ENCODE results near the gene CIAPIN1. TPM values are rescaled to one million over a fixed set of nuclear protein-coding genes. Genes with fewer than 3 reads are reported as not detected.

CIAPIN1 gene
- total RNA-seq, 1 experiment from 2014 or later: 98.3 TPM

GRCh38 chr16:57473176-57473840 lies 26.1 kb upstream of the CIAPIN1 start:
- H3K4me1 Mint-ChIP-seq (ENCODE audit: low read depth, unreplicated experiment): peaks cover 11% of the 10 kb centered on the region

DNA sequence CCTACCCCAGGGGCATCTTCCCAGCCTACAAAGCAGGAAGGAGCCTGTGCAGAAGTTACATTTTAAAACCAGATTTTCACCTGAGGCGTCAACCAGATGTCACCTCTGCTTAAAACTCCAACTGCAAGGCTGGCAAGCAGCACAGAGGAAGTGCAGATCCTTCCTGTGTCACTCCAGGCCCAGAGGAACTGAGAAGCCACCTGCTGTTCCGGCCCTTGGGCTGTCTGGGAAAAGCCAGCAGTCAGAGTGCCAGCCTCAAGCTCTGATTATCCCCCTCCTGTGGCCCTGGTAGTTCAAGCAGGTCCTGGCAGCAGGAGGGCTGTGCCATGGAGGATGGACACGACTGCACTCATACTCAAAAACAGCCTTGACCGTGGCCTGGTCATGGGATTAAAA lies 25.5 kb upstream of the CIAPIN1 start:
- Mint-ChIP-seq H3K36me3 (ENCODE audit: insufficient read depth, unreplicated experiment) (peaks cover 75% of the 10 kb centered on the region), H3K9me3 (ENCODE audit: unreplicated experiment) (no peaks in the 10 kb centered on the region), H3K4me3 (ENCODE audit: unreplicated experiment) (peak overlapping the region; percentile 35), H3K27me3 (ENCODE audit: insufficient read depth, unreplicated experiment) (no peaks in the 10 kb centered on the region), H3K27ac (ENCODE audit: unreplicated experiment) (peak overlapping the region; percentile 72), H3K4me1 (ENCODE audit: low read depth, unreplicated experiment) (peaks cover 7% of the 10 kb centered on the region)
- no peaks in the 10 kb centered on the region for H3K27me3 ChIP-seq (replicated peaks; ENCODE audit: control insufficient read depth, insufficient read depth, low read length)
- intact Hi-C loops (cut with micrococcal nuclease; ENCODE audit: unreplicated experiment): no loop called here
- H3K4me3 ChIP-seq (ENCODE audit: low read depth, low read length): no peak overlapping the region
- BruUV-seq (replicated peaks): no TSS peak
- H3K9me3 ChIP-seq: no peaks in the 10 kb centered on the region
- ChIA-PET CTCF (interaction anchor here (1.4 kb wide), 1 partner anchor 47 kb away, joined by 3 read pairs; no protein-coding TSS in a partner anchor), POLR2A (no interaction called here)
- H3K36me3 ChIP-seq (ENCODE audit: control insufficient read depth, insufficient read depth, low read length): peaks cover 29% of the 10 kb centered on the region
- peaks cover 30% of the 10 kb centered on the region for H3K4me1 ChIP-seq
- TF ChIP-seq, protein P1, sequence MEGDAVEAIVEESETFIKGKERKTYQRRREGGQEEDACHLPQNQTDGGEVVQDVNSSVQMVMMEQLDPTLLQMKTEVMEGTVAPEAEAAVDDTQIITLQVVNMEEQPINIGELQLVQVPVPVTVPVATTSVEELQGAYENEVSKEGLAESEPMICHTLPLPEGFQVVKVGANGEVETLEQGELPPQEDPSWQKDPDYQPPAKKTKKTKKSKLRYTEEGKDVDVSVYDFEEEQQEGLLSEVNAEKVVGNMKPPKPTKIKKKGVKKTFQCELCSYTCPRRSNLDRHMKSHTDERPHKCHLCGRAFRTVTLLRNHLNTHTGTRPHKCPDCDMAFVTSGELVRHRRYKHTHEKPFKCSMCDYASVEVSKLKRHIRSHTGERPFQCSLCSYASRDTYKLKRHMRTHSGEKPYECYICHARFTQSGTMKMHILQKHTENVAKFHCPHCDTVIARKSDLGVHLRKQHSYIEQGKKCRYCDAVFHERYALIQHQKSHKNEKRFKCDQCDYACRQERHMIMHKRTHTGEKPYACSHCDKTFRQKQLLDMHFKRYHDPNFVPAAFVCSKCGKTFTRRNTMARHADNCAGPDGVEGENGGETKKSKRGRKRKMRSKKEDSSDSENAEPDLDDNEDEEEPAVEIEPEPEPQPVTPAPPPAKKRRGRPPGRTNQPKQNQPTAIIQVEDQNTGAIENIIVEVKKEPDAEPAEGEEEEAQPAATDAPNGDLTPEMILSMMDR (IDR thresholded peaks at IDR 0.05; ENCODE audit: insufficient read depth in 1 of 2, low read depth in 1 of 2, low read length in 1 of 2, severe bottlenecking in 1 of 2, unreplicated experiment in 1 of 2): no peak
- no peak for DNase-seq

More at GRCh38 chr16:57473176-57473840, 26.1 kb upstream of the CIAPIN1 start:
- BruUV-seq (replicated peaks): no TSS peak
- H3K9me3 Mint-ChIP-seq (ENCODE audit: unreplicated experiment): no peaks in the 10 kb centered on the region
- POLR2A ChIA-PET: no interaction called here
- DNase-seq: no peak
- TF ChIP-seq, protein P1 (IDR thresholded peaks at IDR 0.05; ENCODE audit: insufficient read depth in 1 of 2, low read depth in 1 of 2, low read length in 1 of 2, severe bottlenecking in 1 of 2, unreplicated experiment in 1 of 2): no peak
- H3K4me3 ChIP-seq (ENCODE audit: low read depth, low read length): no peak overlapping the region
- H3K4me3 Mint-ChIP-seq (ENCODE audit: unreplicated experiment): no peak overlapping the region
- peaks cover 71% of the 10 kb centered on the region for H3K36me3 Mint-ChIP-seq (ENCODE audit: insufficient read depth, unreplicated experiment)
- H3K27ac Mint-ChIP-seq (ENCODE audit: unreplicated experiment): peak overlapping the region; percentile 72
- peaks cover 31% of the 10 kb centered on the region for H3K4me1 ChIP-seq
- CTCF ChIA-PET: no interaction called here
- intact Hi-C loops (cut with micrococcal nuclease; ENCODE audit: unreplicated experiment): no loop called here
- H3K9me3 ChIP-seq: no peaks in the 10 kb centered on the region
- no peaks in the 10 kb centered on the region for H3K27me3 Mint-ChIP-seq (ENCODE audit: insufficient read depth, unreplicated experiment)
- peaks cover 29% of the 10 kb centered on the region for H3K36me3 ChIP-seq (ENCODE audit: control insufficient read depth, insufficient read depth, low read length)
- H3K27me3 ChIP-seq (replicated peaks; ENCODE audit: control insufficient read depth, insufficient read depth, low read length): no peaks in the 10 kb centered on the region

DNA sequence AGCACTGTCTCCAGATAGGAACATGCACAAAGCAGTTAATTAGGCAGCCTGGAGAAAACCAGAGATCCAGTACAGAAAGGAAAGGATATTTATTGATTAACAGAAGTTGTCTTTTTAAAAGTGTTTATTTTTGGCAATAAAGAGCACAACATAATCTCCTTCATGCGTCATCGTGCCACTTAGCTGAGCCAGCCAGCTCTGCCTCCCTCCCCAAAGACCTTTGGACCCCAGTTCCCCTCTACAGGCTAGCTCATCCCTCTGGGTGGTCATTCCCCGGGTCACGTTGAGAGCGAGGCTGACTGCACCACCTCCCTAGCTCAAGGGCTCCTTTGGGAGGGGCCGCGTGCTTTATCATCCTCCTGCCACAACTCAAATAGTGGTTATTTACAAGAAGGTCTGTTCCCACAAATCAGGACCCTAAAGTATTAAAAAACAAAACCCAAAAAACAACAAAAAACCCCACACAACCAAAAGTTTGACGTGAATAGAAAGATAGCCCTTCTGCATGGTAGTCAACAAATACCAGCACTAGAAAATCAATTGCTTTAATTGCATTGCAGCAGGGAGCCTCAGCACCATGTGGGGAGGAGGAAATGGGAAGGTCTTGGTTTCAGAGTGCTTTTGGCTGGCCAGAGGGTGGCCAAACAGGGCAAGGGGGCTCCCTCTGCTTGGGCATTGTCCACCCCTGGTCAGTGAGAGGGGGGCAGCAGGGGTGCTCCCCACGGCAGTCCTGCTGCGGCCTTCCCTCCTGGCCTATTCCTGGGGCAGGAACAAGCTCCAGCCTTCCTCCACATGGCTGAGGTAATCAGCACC lies 24.9 kb upstream of the CIAPIN1 start:
- TSS peak; percentile 32 for BruUV-seq (replicated peaks)
- peak in 1 of 2 experiments; percentile 40 for DNase-seq
- CTCF ChIA-PET: interaction anchor here (1.3 to 1.4 kb wide), 2 partner anchors 10 to 48 kb away, joined by 3 to 4 read pairs; partner anchors contain the start of gene POLR2C

More for the DNA sequence above, 24.9 kb upstream of the CIAPIN1 start:
- POLR2A ChIA-PET: interaction anchor here (1.1 kb wide), 1 partner anchor 56 kb away, joined by 9 read pairs; no protein-coding TSS in a partner anchor
- TF ChIP-seq, protein P1 (IDR thresholded peaks at IDR 0.05; ENCODE audit: insufficient read depth in 1 of 2, low read depth in 1 of 2, low read length in 1 of 2, severe bottlenecking in 1 of 2, unreplicated experiment in 1 of 2): no peak
- Histone ChIP-seq H3K4me3 (ENCODE audit: low read depth, low read length) (no peak overlapping the region), H3K4me1 (peaks cover 29% of the 10 kb centered on the region), H3K27me3 (replicated peaks; ENCODE audit: control insufficient read depth, insufficient read depth, low read length) (no peaks in the 10 kb centered on the region), H3K9me3 (no peaks in the 10 kb centered on the region), H3K36me3 (ENCODE audit: control insufficient read depth, insufficient read depth, low read length) (peaks cover 27% of the 10 kb centered on the region)
- intact Hi-C loops (cut with micrococcal nuclease; ENCODE audit: unreplicated experiment): no loop called here
- Mint-ChIP-seq H3K9me3 (ENCODE audit: unreplicated experiment) (no peaks in the 10 kb centered on the region), H3K4me1 (ENCODE audit: low read depth, unreplicated experiment) (peaks cover 7% of the 10 kb centered on the region), H3K27me3 (ENCODE audit: insufficient read depth, unreplicated experiment) (no peaks in the 10 kb centered on the region), H3K4me3 (ENCODE audit: unreplicated experiment) (peak overlapping the region; percentile 35), H3K36me3 (ENCODE audit: insufficient read depth, unreplicated experiment) (peaks cover 80% of the 10 kb centered on the region), H3K27ac (ENCODE audit: unreplicated experiment) (peak overlapping the region; percentile 72)
